Natural killer cell treated with Interleukin-12 subunit alpha and Interleukin-12 subunit beta and Interleukin-15 and Interleukin-18, amount 100 ng/mL, for 72 hours (primary cell): ENCODE results near the gene NSMCE3. TPM values are rescaled to one million over a fixed set of nuclear protein-coding genes. Genes with fewer than 3 reads are reported as not detected.

ENCODE experiments used
- ATAC-seq, 2 donors: fragments of 150-1000 bp; cut with Tn5 transposase in 1 of 2; sonication (Bioruptor Pico), chemical (Tn5 transposase) in 1 of 2; 2 replicates each; pipeline ENCODE4 v1.10.0; 2021
- DNase-seq: peaks from one replicate; pipeline ENCODE4 v3.0.0; 2022; ENCODE audit warnings: low spot score
- H3K27ac Mint-ChIP-seq, 2 donors: 1 replicate in 1 of 2; 2 replicates in 1 of 2; pipeline ENCODE4 v1.8.0; 2022; ENCODE audit warnings: mixed read lengths in 2 of 2, mild to moderate bottlenecking in 1 of 2, moderate library complexity in 1 of 2
- H3K27me3 Mint-ChIP-seq, 2 donors: 1 replicate in 1 of 2; 2 replicates in 1 of 2; pipeline ENCODE4 v1.8.0; 2022; ENCODE audit warnings: mixed read lengths in 2 of 2
- H3K36me3 Mint-ChIP-seq: one replicate; pipeline ENCODE4 v1.8.0; 2022; ENCODE audit warnings: mixed read lengths
- H3K4me1 Mint-ChIP-seq, 2 donors: 1 replicate in 1 of 2; 2 replicates in 1 of 2; pipeline ENCODE4 v1.8.0; 2022; ENCODE audit warnings: low read depth in 2 of 2, mixed read lengths in 2 of 2, mild to moderate bottlenecking in 1 of 2
- H3K4me3 Mint-ChIP-seq: one replicate; pipeline ENCODE4 v1.8.0; 2022; ENCODE audit warnings: mixed read lengths
- H3K9me3 Mint-ChIP-seq: 2 replicates; pipeline ENCODE4 v1.8.0; 2022; ENCODE audit warnings: mixed read lengths
- total RNA-seq, 2 donors: library from RNA; stranded (reverse); gene quantifications; one replicate each; pipeline ENCODE4 v1.2.3, GENCODE V29; 2022

NSMCE3 gene
- 1 to 10 TPM; 6.2 to 9.5 TPM for total RNA-seq

GRCh38 chr15:29269485-29270168, at the start of gene NSMCE3:
NSMCE3 (minus strand) TSS chr15:29269822; CDS start chr15:29269705, 117 bp downstream.
- Mint-ChIP-seq H3K36me3 (no peaks in the 10 kb centered on the region), H3K27me3 (no peaks in the 10 kb centered on the region), H3K4me1 (peaks cover 35 to 48% of the 10 kb centered on the region in 2 donors), H3K9me3 (no peaks in the 10 kb centered on the region), H3K27ac (peak within 1 kb of the TSS; percentile 86 to 88), H3K4me3 (peak within 1 kb of the TSS; percentile 91)
- peak; percentile 97 for ATAC-seq
- DNase-seq: peak; percentile 93

GRCh38 chr15:29316422-29316821, 46.8 kb upstream of the NSMCE3 start:
- Mint-ChIP-seq H3K9me3 (no peaks in the 10 kb centered on the region), H3K27me3 (peaks cover 19 to 38% of the 10 kb centered on the region in 2 donors), H3K36me3 (no peaks in the 10 kb centered on the region), H3K27ac (no peak overlapping the region), H3K4me3 (no peak overlapping the region), H3K4me1 (no peaks in the 10 kb centered on the region)
- DNase-seq: no peak
- no peak for ATAC-seq

- no peak for DNase-seq
- no peaks in the 10 kb centered on the region for H3K4me1 Mint-ChIP-seq
- no peaks in the 10 kb centered on the region for H3K9me3 Mint-ChIP-seq
- no peak for ATAC-seq
- H3K36me3 Mint-ChIP-seq: no peaks in the 10 kb centered on the region
- no peak overlapping the region for H3K27ac Mint-ChIP-seq
- H3K4me3 Mint-ChIP-seq: no peak overlapping the region
- peaks cover 11 to 21% of the 10 kb centered on the region in 2 donors for H3K27me3 Mint-ChIP-seq
These were observed 42.8 kb upstream of the NSMCE3 start for GRCh38 chr15:29312387-29312786.

GRCh38 chr15:29311696-29312095, 42.1 kb upstream of the NSMCE3 start:
- DNase-seq (no peak), ATAC-seq (no peak)
- Mint-ChIP-seq H3K4me1 (no peaks in the 10 kb centered on the region), H3K27ac (no peak overlapping the region), H3K4me3 (no peak overlapping the region), H3K36me3 (no peaks in the 10 kb centered on the region), H3K27me3 (peaks cover 11 to 20% of the 10 kb centered on the region in 2 donors), H3K9me3 (no peaks in the 10 kb centered on the region)

- H3K4me1 Mint-ChIP-seq: no peaks in the 10 kb centered on the region
- peaks cover 20 to 24% of the 10 kb centered on the region in 2 donors for H3K27me3 Mint-ChIP-seq
- ATAC-seq (no peak), DNase-seq (no peak)
- no peaks in the 10 kb centered on the region for H3K9me3 Mint-ChIP-seq
- no peak overlapping the region for H3K27ac Mint-ChIP-seq
- no peaks in the 10 kb centered on the region for H3K36me3 Mint-ChIP-seq
- H3K4me3 Mint-ChIP-seq: no peak overlapping the region
These were observed 39.5 kb upstream of the NSMCE3 start for GRCh38 chr15:29309139-29309538.

- H3K9me3 Mint-ChIP-seq: no peaks in the 10 kb centered on the region
- H3K4me3 Mint-ChIP-seq: no peak overlapping the region
- ATAC-seq (no peak), DNase-seq (no peak)
- peaks cover 19 to 20% of the 10 kb centered on the region in 2 donors for H3K27me3 Mint-ChIP-seq
- H3K36me3 Mint-ChIP-seq: no peaks in the 10 kb centered on the region
- no peaks in the 10 kb centered on the region for H3K4me1 Mint-ChIP-seq
- H3K27ac Mint-ChIP-seq: no peak overlapping the region
These were observed 38.7 kb upstream of the NSMCE3 start for GRCh38 chr15:29308299-29308698.

- H3K27me3 Mint-ChIP-seq: peaks cover 19 to 20% of the 10 kb centered on the region in 2 donors
- ATAC-seq (no peak), DNase-seq (no peak)
- H3K36me3 Mint-ChIP-seq: no peaks in the 10 kb centered on the region
- no peak overlapping the region for H3K4me3 Mint-ChIP-seq
- H3K4me1 Mint-ChIP-seq: no peaks in the 10 kb centered on the region
- H3K9me3 Mint-ChIP-seq: no peaks in the 10 kb centered on the region
- no peak overlapping the region for H3K27ac Mint-ChIP-seq
These were observed 35.9 kb upstream of the NSMCE3 start for GRCh38 chr15:29305556-29305955.

- no peak overlapping the region for H3K27ac Mint-ChIP-seq
- DNase-seq (no peak), ATAC-seq (no peak)
- no peaks in the 10 kb centered on the region for H3K9me3 Mint-ChIP-seq
- H3K36me3 Mint-ChIP-seq: no peaks in the 10 kb centered on the region
- H3K27me3 Mint-ChIP-seq: peaks cover 23 to 35% of the 10 kb centered on the region in 2 donors
- H3K4me3 Mint-ChIP-seq: no peak overlapping the region
- no peaks in the 10 kb centered on the region for H3K4me1 Mint-ChIP-seq
These were observed 33.2 kb upstream of the NSMCE3 start for GRCh38 chr15:29302871-29303270.

- ATAC-seq (no peak), DNase-seq (no peak)
- no peak overlapping the region for H3K27ac Mint-ChIP-seq
- no peak overlapping the region for H3K4me3 Mint-ChIP-seq
- H3K9me3 Mint-ChIP-seq: no peaks in the 10 kb centered on the region
- peaks cover 18 to 34% of the 10 kb centered on the region in 2 donors for H3K27me3 Mint-ChIP-seq
- H3K36me3 Mint-ChIP-seq: no peaks in the 10 kb centered on the region
- no peaks in the 10 kb centered on the region for H3K4me1 Mint-ChIP-seq
These were observed 30.2 kb upstream of the NSMCE3 start for GRCh38 chr15:29299784-29300183.

- Mint-ChIP-seq H3K27me3 (peaks cover 16 to 30% of the 10 kb centered on the region in 2 donors), H3K4me3 (no peak overlapping the region), H3K27ac (no peak overlapping the region), H3K4me1 (no peaks in the 10 kb centered on the region), H3K36me3 (no peaks in the 10 kb centered on the region), H3K9me3 (no peaks in the 10 kb centered on the region)
- DNase-seq (no peak), ATAC-seq (no peak)
These were observed 29.7 kb upstream of the NSMCE3 start for GRCh38 chr15:29299331-29299730.

GRCh38 chr15:29294732-29295325, 25.2 kb upstream of the NSMCE3 start:
- H3K36me3 Mint-ChIP-seq: no peaks in the 10 kb centered on the region
- no peaks in the 10 kb centered on the region for H3K4me1 Mint-ChIP-seq
- ATAC-seq (no peak), DNase-seq (no peak)
- no peaks in the 10 kb centered on the region for H3K9me3 Mint-ChIP-seq
- H3K27me3 Mint-ChIP-seq: peaks cover 25 to 27% of the 10 kb centered on the region in 2 donors
- no peak overlapping the region for H3K4me3 Mint-ChIP-seq
- no peak overlapping the region for H3K27ac Mint-ChIP-seq

- no peaks in the 10 kb centered on the region for H3K36me3 Mint-ChIP-seq
- H3K9me3 Mint-ChIP-seq: no peaks in the 10 kb centered on the region
- ATAC-seq (no peak), DNase-seq (no peak)
- no peaks in the 10 kb centered on the region for H3K4me1 Mint-ChIP-seq
- no peak overlapping the region for H3K27ac Mint-ChIP-seq
- H3K27me3 Mint-ChIP-seq: peaks cover 20 to 24% of the 10 kb centered on the region in 2 donors
- H3K4me3 Mint-ChIP-seq: no peak overlapping the region
These were observed 21.6 kb upstream of the NSMCE3 start for GRCh38 chr15:29291067-29291845.

GRCh38 chr15:29289173-29289572, 19.6 kb upstream of the NSMCE3 start:
- ATAC-seq (no peak), DNase-seq (no peak)
- H3K4me3 Mint-ChIP-seq: no peak overlapping the region
- no peaks in the 10 kb centered on the region for H3K4me1 Mint-ChIP-seq
- no peaks in the 10 kb centered on the region for H3K36me3 Mint-ChIP-seq
- H3K9me3 Mint-ChIP-seq: no peaks in the 10 kb centered on the region
- no peak overlapping the region for H3K27ac Mint-ChIP-seq
- peaks cover 37 to 41% of the 10 kb centered on the region in 2 donors for H3K27me3 Mint-ChIP-seq

GRCh38 chr15:29285386-29285785, 15.8 kb upstream of the NSMCE3 start:
- H3K4me3 Mint-ChIP-seq: no peak overlapping the region
- H3K27me3 Mint-ChIP-seq: peaks cover 45 to 57% of the 10 kb centered on the region in 2 donors
- ATAC-seq: no peak
- DNase-seq: no peak
- H3K36me3 Mint-ChIP-seq: peaks cover 5% of the 10 kb centered on the region
- H3K27ac Mint-ChIP-seq: no peak overlapping the region
- no peaks in the 10 kb centered on the region for H3K9me3 Mint-ChIP-seq
- H3K4me1 Mint-ChIP-seq: no peaks in the 10 kb centered on the region
